GM11168 (cell line): Measurements from ENCODE around the gene PLPP3.

ENCODE experiments used
- in situ Hi-C: fragments of 300-500 bp; cut with MboI; formaldehyde crosslinking; loops from one replicate; pipeline ENCODE4 v1.12.0; 2022; ENCODE audit warnings: low sequenced_read_pairs; ENCODE audit not compliant: unreplicated experiment

The PLPP3 gene

DNA sequence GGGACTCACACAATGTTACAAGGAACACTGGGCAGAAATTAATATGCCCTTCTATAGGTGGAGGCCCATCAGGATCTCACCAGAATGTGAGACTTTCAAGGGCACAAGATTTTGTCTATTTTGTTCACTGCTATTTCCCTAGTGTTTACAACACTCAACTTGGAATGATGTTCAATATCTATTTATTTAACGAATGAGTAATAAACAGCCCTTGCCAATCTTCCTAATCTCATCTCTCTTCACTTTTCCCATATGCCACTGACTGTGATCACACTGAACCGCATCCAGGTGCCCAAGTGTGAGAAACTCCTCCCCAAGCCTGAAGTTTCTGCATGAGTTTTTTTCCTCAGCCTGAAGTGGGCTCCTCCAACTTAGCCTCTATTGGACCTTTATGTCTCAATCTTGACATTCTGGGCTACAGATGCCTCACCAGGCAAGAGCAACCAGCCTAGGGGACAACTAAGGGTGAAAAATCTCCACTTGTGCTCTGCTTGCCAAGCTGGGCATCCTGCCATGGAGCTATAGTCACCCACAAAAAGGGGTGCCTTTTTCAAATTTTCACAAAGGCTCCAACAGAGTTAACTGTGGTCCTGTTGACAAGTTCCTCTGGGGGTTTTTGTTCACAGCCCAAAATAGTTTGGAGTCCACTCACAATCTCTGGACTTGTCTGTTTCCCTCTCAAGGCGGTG is 105.6 kb downstream of the PLPP3 start:
- in situ Hi-C loops: no loop called here

DNA sequence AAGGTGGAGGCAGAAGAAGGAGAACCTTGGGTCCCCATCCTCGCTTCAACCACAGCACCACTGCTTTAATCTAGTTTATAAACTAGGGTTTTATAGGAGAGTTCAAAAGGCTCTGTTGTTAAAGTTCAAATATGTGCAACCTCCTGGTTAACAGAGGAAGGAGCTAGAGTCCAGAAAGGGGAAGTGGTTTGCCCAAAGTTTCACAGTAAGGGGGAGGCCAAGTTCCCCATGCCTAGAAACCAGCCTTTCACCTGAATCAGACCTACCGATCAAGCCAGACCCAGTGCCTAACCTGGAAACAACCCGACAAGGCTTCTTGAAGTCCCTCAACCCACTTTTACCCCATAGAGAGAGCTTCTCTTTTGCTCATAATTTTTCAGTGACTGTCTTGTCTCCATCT is 106.5 kb downstream of the PLPP3 start:
- in situ Hi-C loops: no loop called here

DNA sequence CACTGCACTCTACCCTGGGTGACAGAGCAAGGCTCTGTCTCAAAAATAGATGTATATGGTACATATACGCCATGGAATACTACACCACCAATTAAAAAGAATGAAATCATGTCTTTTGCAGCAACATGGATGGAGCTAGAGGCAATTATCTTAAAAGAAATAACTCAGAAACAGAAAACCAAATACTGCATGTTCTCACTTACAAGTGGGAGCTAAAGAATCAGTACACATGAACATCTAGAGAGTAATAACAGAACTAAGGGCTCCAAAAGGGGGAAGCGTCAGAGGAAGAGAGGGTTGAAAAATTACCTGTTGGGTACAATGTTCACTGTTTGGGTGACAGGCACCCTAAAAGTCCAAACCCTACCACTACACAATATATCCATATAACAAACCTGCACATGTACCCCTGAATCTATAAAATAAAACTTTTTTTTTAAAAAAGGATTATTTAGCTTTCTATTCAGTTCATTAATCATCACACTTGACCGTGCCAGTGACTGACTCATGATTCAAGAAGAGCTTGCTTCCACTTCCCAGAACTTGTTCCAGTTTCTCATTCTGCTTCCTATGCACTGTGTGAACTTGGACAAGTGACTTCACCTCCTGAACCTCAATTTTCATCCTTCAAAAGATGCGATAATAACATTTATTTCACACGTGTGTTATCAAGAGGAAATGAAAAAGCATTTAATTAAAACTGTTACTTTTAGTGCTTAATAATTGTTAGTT is 109.6 kb downstream of the PLPP3 start:
- in situ Hi-C loops: no loop called here

DNA sequence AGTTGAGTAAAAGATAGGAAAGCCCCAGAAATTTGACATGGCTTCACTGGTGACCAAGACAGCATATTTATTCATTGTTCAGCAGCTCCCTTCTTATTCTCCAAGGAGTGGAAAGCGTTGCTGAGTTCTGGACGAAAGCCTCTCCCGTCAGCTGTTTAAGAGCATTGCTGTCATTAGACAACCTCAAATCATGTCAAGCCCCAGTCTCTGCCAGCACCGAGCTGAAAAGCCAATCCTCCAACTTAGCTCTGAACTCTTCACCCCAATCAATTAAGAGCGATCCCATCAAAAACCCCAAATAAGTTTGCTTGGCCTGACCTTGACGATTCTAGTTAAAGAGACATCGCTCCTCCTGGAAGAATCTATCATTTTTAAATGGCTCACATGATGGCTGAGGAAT is 110.8 kb downstream of the PLPP3 start:
- in situ Hi-C loops: no loop called here

GRCh38 chr1:56466538-56466937 is 112.8 kb downstream of the PLPP3 start:
- in situ Hi-C loops: no loop called here

DNA sequence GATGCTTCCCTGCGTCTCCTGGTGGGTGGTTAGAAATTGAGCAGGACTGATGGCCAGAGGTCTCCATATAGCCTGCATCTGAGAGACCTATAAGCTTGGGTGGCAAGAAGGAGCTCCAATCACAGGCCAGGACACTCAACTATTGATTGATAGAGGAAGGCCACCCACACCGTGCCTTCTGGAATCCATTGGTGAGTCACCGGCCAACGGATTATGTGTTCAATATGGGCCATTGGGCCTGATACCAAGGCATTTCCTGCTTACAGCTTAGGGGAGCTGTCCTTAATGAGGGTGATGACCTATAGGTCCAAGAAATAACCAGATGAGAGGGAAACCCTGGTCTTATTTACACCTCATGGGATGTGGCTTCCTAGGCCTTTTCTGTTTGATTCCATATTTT is 115.1 kb downstream of the PLPP3 start:
- in situ Hi-C loops: no loop called here

- in situ Hi-C loops: no loop called here
These were observed 116.0 kb downstream of the PLPP3 start for GRCh38 chr1:56463376-56463775.

GRCh38 chr1:56462209-56462608 is 117.2 kb downstream of the PLPP3 start:
- in situ Hi-C loops: no loop called here

DNA sequence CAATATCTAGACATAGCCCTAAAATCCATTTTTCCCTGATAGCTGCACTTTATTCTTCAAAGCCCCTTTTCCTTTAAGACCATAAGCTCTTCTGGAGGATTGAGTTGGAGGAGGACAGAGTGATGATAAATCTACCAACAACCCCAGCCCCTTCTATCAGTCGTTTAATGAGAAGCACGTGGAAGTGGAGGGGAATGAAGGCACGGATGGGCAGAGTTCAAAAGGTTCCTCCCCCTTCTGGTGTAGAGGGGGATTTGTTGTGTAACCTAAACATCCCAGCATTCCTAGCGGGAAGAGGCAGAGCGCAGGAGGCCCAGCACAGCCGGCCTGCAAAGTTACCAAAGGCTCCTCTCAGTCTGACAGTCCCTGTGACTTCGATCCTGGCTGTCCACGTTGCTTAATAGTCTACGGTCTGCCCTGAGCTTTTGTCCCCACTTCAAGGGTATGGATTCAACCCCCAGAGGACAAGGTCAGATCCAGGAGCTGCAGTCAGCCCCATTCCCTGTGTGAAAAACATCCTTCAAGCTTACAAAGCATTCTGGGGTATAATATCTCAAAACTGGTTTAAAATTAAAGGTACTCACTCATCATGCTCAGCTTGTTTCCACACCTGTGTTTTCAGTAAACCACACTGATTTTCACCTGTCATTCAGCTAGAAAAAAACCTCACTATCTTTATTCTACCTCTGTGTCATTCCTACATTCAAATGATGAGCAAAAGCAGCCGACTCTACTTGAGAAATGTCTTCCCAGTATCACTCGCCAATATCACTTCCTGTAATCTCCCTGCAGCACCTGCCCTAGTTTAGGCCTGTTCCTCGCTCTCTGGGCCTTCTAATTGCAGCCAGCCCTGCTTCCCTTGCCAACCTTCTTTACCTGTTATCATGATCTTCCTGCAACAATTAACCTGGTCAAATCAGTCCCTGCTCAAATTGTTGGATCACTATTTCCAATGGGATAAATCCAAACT is 117.9 kb downstream of the PLPP3 start:
- in situ Hi-C loops: no loop called here

DNA sequence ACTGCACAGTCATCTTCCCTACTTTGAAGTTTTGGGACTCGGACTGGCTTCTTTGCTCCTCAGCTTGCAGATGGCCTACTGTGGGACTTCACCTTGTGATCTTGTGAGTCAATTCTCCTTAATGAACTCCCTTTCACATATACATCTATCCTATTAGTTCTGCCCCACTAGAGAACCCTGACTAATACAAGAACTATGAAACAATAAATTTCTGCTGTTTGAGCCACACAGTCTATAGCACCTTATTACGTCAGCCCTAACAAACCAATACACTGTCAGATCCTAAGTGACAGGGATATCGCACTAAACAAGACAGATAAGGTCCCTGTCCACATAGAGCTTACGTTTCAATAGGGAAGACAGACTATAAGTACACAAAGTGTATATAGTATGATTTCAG is 120.1 kb downstream of the PLPP3 start:
- in situ Hi-C loops: no loop called here

GRCh38 chr1:56457756-56458375 is 121.5 kb downstream of the PLPP3 start:
- in situ Hi-C loops: no loop called here

GRCh38 chr1:56456435-56457101 is 122.8 kb downstream of the PLPP3 start:
- in situ Hi-C loops: no loop called here

GRCh38 chr1:56453417-56454078 is 125.8 kb downstream of the PLPP3 start:
- in situ Hi-C loops: no loop called here

- in situ Hi-C loops: no loop called here
These were observed 126.3 kb downstream of the PLPP3 start for GRCh38 chr1:56453016-56453415.

GRCh38 chr1:56452027-56453011 is 127.0 kb downstream of the PLPP3 start:
- in situ Hi-C loops: no loop called here

DNA sequence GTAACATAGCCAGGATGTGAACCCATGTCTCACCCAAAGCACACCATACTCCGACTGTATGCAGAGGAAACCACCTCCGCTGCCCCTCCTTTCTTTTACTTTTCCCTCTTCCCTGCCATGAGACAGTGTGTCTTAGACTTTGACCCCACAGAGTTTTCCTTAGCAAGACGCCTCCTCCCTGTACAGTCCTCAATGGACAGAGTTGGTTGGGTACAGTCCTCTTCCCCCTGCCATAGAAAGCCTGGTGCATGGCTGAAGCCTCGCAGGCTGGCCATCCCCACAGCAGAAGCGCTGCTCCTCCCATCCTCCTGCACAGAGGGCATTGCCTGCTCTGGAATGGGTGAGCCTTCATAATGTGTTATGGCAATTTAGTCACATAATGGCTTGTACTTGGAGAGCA is 127.9 kb downstream of the PLPP3 start:
- in situ Hi-C loops: no loop called here

- in situ Hi-C loops: no loop called here
These were observed 129.2 kb downstream of the PLPP3 start for GRCh38 chr1:56450004-56450666.
